K562 (cell line): Measurements from ENCODE around the gene LRRFIP2. TPM values are rescaled to one million over a fixed set of nuclear protein-coding genes. Genes with fewer than 3 reads are reported as not detected.

Experiments used
- CSDE1 ChIP-seq, 2 experiments: fragments of 450-650 bp; IDR thresholded peaks; 2 replicates each; pipeline ENCODE4 v1.6.1; 2016; ENCODE audit warnings: mild to moderate bottlenecking in 1 of 2
- FOSL1 ChIP-seq: fragments of 200-800 bp; sonication (Bioruptor generic); conservative IDR thresholded peaks from 2 replicates; pipeline ENCODE4 v1.6.1; 2016; ENCODE audit warnings: missing genetic modification characterization, missing compliant biosample characterization
- FOXK2 ChIP-seq, 2 experiments: fragments of 450-650 bp; IDR thresholded peaks in 1 of 2; conservative IDR thresholded peaks in 1 of 2; 2 replicates each; pipeline ENCODE4 v1.6.1; 2016; ENCODE audit warnings: low read depth in 2 of 2, mild to moderate bottlenecking in 1 of 2
- KHSRP ChIP-seq: fragments of 450-650 bp; IDR thresholded peaks from 2 replicates; pipeline ENCODE4 v1.6.1; 2017
- MCM3 ChIP-seq: fragments of 450-650 bp; IDR thresholded peaks from 2 replicates; pipeline ENCODE4 v1.6.1; 2016
- NEUROD1 ChIP-seq: fragments of 150-350 bp; IDR thresholded peaks from 2 replicates; pipeline ENCODE4 v1.6.1; 2014; ENCODE audit warnings: borderline replicate concordance, low read length, low read depth; ENCODE audit not compliant: partially characterized antibody
- RNF219 ChIP-seq: fragments of 250-450 bp; sonication (Bioruptor Pico); IDR thresholded peaks from 2 replicates; pipeline ENCODE4 v1.5.0; 2022; ENCODE audit warnings: mild to moderate bottlenecking
- SREBF1 ChIP-seq: fragments of 150-350 bp; IDR thresholded peaks from 2 replicates; pipeline ENCODE4 v1.6.1; 2014; ENCODE audit warnings: antibody characterized with exemption, low read depth, low read length, borderline replicate concordance
- VEZF1 ChIP-seq: fragments of 200-800 bp; sonication (Bioruptor generic); IDR thresholded peaks from 2 replicates; pipeline ENCODE4 v1.6.1; 2017; ENCODE audit warnings: missing genetic modification characterization, missing compliant biosample characterization
- ZNF384 ChIP-seq: IDR thresholded peaks from 2 replicates; pipeline ENCODE4 v1.6.1; 2012; ENCODE audit warnings: low read depth, low read length, improper control_type of control experiment
- ZNF436 ChIP-seq: fragments of 250-450, 450-650 bp; sonication (Bioruptor Pico); formaldehyde crosslinking; IDR thresholded peaks from 2 replicates; pipeline ENCODE4 v1.7.0; 2020; ENCODE audit warnings: mild to moderate bottlenecking
- ZNF609 ChIP-seq: sonication (generic); formaldehyde crosslinking; IDR thresholded peaks from 2 replicates; pipeline ENCODE4 v1.8.1; 2023; ENCODE audit warnings: missing genetic modification reagents, mild to moderate bottlenecking, borderline replicate concordance
- polyA plus RNA-seq, 8 experiments: library from polyadenylated mRNA; depleted of rRNA in 4 of 8; stranded (reverse) in 5 of 8; unstranded in 3 of 8; fragments of >200 nt; fragmentation: Nextera tagmentation in 2 of 8; fragmentation: Illumina TruSeq in 1 of 8; extraction: Ambion mirVana in 2 of 8; extraction: Trizol in 1 of 8; gene quantifications; 2 replicates each; pipeline versions ENCODE4 v1.2.1 to v1.2.3, GENCODE V29; 2011 to 2014; ENCODE audit warnings: inconsistent platforms in 1 of 8, missing spikeins in 1 of 8
- total RNA-seq, 7 experiments: library from RNA; depleted of rRNA in 6 of 7; stranded (reverse); fragments of >200 nt in 6 of 7; fragmentation: Illumina TruSeq in 2 of 7; extraction: Trizol in 2 of 7; gene quantifications; 2 replicates each; pipeline versions ENCODE4 v1.2.1 to v1.2.3, GENCODE V29; 2011 to 2021; ENCODE audit warnings: low replicate concordance in 1 of 7
- TF ChIP-seq, protein P1 (sequence below), 3 experiments: fragments of 200-800 bp in 1 of 3; sonication (Bioruptor generic) in 1 of 3; sonication (generic) in 1 of 3; formaldehyde crosslinking in 1 of 3; IDR thresholded peaks; 2 replicates each; pipeline versions ENCODE4 v1.6.1 to v1.8.0; 2016 to 2022; ENCODE audit warnings: mild to moderate bottlenecking in 2 of 3, missing compliant biosample characterization in 2 of 3, missing genetic modification characterization in 2 of 3, missing genetic modification reagents in 1 of 3
- TF ChIP-seq, protein P2 (sequence below): fragments of 150-350 bp; IDR thresholded peaks from 2 replicates; pipeline ENCODE4 v1.6.1; 2014; ENCODE audit warnings: low read depth, mild to moderate bottlenecking, low read length, borderline replicate concordance

LRRFIP2 gene
- total and polyA plus RNA-seq, 9 of the 15 experiments (the other 6 are each of a cell fraction or from before 2014, with no cell fraction given) = 9.9 to 53.9 (median 42.7) TPM

DNA sequence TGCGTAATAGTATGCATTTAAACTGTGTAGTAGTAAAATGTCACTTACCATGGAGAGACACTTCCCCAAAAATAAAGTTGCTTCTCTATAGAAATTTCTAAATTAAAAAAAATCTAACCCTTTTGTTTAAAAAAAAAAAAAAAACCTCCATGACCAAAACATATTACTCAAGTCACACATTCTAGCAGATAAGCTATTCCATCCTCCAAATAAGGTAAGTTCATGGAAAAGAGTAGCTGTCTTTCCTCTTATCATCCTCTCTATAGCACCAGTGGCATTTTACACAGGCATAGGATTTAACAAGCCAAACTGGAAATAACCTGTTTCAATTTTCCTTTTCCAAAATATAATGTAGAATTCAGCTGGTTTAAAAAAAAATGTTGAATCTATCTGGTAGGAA lies 57.4 kb downstream of the LRRFIP2 start (continued):
- TF ChIP-seq ZNF609 (CRISPR knock-in tag) (no peak), NEUROD1 (no peak), FOXK2 (conservative IDR thresholded peaks at IDR 0.05 in 1 of 2, IDR thresholded peaks at IDR 0.05 in 1 of 2; ENCODE audit: low read depth in 2 of 2) (no peak), MCM3 (no peak), CSDE1 (IDR thresholded peaks at IDR 0.05) (no peak), KHSRP (no peak), ZNF384 (peak; percentile 53; the same call in 1 of the 2 replicates), SREBF1 (no peak), VEZF1 (CRISPR knock-in tag) (no peak), ZNF436 (no peak), FOSL1 (peak; percentile 51), RNF219 (CRISPR knock-in tag) (no peak)
- TF ChIP-seq, protein P1, sequence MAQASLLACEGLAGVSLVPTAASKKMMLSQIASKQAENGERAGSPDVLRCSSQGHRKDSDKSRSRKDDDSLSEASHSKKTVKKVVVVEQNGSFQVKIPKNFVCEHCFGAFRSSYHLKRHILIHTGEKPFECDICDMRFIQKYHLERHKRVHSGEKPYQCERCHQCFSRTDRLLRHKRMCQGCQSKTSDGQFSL (CRISPR knock-in tag; IDR thresholded peaks at IDR 0.05) = no peak
- TF ChIP-seq, protein P1 (tag; IDR thresholded peaks at IDR 0.05) = no peak
- TF ChIP-seq, protein P2, sequence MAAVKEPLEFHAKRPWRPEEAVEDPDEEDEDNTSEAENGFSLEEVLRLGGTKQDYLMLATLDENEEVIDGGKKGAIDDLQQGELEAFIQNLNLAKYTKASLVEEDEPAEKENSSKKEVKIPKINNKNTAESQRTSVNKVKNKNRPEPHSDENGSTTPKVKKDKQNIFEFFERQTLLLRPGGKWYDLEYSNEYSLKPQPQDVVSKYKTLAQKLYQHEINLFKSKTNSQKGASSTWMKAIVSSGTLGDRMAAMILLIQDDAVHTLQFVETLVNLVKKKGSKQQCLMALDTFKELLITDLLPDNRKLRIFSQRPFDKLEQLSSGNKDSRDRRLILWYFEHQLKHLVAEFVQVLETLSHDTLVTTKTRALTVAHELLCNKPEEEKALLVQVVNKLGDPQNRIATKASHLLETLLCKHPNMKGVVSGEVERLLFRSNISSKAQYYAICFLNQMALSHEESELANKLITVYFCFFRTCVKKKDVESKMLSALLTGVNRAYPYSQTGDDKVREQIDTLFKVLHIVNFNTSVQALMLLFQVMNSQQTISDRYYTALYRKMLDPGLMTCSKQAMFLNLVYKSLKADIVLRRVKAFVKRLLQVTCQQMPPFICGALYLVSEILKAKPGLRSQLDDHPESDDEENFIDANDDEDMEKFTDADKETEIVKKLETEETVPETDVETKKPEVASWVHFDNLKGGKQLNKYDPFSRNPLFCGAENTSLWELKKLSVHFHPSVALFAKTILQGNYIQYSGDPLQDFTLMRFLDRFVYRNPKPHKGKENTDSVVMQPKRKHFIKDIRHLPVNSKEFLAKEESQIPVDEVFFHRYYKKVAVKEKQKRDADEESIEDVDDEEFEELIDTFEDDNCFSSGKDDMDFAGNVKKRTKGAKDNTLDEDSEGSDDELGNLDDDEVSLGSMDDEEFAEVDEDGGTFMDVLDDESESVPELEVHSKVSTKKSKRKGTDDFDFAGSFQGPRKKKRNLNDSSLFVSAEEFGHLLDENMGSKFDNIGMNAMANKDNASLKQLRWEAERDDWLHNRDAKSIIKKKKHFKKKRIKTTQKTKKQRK = no peak
